Fibroblast of skin of right biceps (primary cell): ENCODE measurements around the gene VOPP1.
A peak's percentile ranks its signal among the peaks of the same experiment; 100 is the strongest.
"Not testable (repeated sequence)": the region's sequence is repeated elsewhere in the genome, so short reads cannot be mapped to it uniquely, and the experiment has no call there.

ENCODE experiments used
- DNase-seq: peaks from one replicate; pipeline ENCODE4 v3.0.0-alpha.2; 2013

VOPP1 gene

GRCh38 chr7:55531536-55531935 is 40.8 kb downstream of the VOPP1 start:
- no peak for DNase-seq

DNA sequence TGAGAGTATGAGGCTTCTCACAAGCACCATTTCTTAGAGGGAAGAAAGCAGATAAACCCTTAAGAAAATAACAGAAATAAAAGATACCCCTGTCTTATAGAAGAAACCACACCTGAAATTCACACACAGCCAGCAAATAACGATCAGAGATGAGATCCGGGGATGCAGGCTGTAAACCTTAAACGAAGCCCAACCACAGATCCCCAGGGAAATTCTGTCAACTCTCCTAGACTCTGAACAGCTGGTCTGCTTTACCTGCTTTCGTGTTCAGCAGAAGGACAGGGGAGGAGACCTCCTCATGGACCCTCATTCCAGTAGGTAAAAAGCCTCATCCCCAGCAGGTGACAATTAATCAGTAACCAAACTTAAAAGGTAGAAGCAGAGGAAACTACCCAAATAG is 45.0 kb downstream of the VOPP1 start:
- DNase-seq, result no peak

GRCh38 chr7:55526770-55527169 is 45.5 kb downstream of the VOPP1 start:
- no peak for DNase-seq

- DNase-seq, result no peak
Observed at GRCh38 chr7:55526329-55526728, 46.0 kb downstream of the VOPP1 start.

DNA sequence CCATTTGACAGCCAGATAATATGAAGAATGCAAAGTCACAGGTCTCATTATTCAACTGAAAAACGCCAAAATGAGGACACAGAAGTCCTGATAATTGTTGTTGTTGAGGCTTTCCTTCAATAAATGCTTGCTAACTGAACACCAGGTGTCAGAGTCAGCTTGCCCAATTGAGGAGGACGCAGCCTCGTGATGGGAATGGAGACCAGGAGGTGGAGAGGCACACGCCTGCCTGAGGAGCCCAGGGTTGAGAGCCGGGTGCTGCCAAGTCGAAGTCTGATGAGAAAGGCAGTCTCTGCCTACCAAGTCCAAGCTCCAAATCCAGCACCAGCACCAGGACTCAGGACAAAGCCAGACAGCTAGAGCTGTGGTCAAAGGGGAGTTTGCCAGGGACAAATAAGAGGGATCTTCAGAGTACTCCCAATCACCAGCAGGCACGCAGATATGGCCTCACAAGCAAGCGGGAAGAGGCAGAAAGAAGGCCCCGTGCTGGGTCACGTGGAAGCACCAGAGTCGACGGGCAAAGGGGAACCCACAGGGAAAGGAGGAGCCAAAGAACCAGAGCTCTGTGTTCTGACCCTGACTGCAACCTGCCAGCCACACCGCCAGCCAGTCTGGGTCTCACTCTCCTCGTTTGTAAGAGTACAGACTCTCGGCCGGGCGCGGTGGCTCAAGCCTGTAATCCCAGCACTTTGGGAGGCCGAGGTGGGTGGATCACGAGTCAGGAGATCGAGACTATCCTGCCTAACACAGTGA is 47.6 kb downstream of the VOPP1 start:
- DNase-seq, result no peak

DNA sequence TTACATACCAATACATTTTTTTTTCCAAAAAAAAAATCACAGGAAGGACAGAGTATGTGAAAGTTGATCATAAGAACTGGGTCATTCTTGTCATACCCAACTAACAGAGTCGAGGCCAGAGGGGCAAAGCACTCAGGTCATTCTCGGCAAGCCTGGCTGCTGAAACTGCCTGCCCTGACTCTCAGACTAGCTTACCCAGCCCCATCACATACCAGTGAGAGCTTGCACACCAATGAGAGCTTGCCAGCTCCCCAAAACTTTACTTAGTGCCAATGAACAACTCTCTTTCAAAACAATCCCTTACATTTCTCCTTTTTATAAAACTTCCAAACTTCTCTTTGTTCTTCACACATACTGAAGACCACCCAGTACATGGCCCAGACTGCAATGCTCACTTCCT is 48.9 kb downstream of the VOPP1 start:
- DNase-seq, result no peak

DNA sequence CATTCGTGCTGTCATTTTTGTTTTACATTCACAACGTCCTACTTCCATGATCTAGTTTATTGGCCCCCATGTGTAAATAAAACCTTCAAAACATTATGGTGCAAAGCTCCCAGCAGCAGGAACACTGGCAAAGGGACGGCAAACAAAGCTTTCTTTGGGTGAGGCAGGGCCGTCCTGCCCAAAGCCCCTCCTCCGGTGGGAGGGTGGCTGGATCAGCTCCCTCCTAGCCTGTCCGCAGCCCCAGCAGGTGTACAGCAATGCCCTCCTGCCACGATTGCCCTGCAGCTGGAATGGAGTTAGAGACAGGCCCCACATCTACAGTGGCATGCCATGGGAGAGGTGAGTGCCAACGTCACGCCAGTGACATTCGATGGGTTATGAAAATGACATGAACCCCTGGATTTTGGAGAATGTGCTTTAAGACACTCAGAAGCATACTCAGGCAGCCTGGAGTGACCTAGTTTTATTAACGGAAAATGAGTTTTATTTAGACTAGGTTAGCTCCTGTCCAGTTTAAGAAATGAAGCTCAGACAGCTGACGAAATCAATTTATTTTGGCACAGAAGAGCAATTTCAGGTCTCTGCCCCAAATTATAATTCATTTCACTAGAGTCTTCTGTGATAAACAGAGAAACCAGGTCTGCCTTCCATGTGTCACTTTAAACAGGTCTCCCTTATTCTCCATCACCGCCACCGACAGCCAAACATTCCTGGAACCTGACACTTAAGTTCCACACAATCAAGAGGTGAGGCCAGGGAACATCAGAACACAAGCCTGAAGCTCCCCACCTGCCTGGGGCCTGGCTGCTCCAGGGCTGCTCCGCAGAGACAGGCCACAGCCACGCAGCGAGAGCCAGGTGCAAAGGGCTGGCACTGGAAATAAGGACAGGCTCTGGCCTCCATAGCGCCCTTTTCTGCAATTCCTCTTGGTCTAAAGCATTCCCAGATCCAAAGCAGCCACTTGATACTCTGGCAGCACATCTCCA is 50.1 kb downstream of the VOPP1 start:
- no peak for DNase-seq

DNA sequence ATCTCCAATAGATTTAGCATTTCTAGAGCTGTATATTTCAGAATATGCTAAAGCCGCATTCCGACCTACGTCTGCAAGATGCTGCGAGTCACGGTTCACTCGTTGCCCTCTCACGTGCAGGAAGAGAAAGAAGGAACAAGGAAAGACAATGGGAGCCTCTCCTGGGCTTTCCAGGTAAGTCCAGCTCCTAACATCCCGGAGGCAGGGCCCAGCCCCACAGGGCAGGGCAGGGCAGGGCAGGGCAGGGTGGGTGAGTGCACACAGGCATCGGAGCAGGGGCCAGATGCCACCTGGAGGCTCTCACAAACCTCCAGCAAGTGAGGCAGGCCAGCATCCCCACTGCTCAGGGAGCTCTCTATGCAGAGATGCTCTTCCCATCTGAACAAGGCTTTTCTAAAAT is 50.8 kb downstream of the VOPP1 start:
- DNase-seq, result no peak

GRCh38 chr7:55520426-55521140 is 51.7 kb downstream of the VOPP1 start:
- DNase-seq, result no peak

DNA sequence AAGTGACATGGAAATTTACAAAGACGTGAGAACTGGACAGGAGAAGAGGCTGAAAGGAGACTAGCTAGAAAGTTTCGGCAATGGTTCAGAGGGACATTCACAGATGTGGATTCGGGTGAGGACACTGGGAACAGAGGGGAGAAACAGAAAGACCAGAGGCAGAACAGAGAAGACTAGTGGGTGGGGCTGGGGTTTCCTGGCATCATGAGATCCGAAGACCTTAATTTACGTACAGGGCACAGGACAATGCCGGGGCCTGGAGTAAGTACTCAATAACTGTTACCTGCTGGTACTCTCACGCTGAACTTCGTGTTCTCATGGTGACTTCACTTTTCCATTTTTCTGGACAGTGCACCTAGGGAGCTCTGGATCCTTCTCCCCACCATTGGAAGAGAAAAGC is 53.5 kb downstream of the VOPP1 start:
- no peak for DNase-seq

DNA sequence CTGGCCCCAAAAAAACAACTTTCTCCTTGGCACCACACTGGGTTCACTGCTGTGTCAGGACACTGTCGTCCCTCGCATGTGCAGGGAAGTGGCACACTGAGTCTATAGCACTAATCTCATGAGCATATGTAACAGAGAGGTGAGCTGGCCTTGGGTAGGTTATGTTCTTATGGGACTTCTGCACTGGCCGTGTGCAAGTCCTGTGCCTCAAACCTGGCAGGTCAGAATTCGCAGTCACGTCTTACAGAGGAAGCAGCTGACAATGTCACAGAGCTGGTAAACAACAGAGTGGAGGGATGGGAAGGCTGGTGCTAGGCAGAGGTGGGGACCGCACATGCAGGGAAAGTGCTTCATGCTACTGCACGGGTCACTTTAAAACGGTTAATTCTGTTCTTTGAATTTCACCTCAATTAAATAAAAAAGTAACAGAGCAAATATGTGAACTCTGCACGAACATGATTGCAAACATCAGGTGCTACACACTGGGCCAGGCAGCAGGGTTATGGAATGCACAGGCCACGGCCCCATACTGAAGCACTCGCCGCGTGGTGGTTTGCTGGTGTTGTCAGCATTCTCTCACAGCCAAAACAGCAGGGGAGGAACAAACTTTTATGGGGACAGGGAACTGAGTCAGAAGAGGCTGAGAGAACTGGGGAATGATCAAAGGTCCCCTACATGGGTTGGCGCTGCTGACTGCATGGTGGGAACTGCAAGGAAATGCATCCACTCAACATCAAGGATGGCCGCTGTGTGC is 54.2 kb downstream of the VOPP1 start:
- DNase-seq, result no peak

- no peak for DNase-seq
Observed at GRCh38 chr7:55517191-55517633, 55.1 kb downstream of the VOPP1 start.

DNA sequence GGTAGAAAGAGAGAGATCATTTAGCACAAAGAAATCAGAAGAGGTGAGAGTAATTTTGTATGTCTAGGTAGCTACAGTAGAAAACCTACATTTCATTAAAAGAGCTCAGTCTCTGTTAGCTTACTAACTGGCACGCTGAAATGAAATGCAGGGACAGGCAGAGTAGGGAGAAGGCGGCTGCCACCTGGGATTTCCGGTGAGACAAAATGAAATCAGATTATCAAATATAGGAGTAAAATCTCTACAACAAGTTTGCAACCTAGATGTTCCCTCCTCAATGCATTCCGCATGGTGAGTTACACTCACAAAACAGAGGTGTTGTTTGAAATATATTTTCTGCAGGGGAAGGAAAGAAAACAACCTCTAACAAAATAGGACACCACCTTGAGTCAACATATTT is 55.9 kb downstream of the VOPP1 start:
- DNase-seq, result no peak

DNA sequence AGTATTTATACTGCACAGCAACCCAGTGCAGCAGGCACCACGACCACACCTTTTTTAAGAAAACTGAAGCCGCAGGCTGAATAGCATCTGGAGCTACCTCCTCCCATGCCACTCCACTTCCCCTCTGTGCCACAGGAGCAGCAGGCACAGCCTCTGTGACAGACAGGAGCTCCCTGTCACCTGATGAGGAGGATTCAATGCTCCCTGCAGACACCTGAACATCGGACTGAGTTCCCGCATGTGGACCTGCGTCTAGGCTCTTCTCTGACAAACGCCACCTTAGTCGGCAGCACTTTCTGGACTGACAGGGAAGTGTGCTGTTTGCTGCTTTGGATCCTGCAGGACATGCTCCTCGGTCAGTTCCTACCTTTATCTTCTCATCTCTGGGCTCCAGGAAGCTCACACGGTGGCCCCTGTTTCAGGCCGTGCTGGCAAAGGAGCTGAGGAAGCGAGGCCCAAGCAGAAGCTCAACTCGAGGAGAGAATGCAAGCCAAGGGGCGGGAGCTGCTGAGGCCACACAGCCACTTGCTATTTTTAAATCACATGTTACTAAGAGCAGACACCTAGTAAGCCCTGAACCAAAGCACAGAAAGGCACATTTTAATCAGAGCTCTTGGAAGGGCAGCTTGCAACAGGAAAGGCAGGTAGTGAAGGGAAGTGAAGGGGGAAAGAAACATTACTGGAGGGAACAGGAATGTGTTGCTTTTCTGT is 56.6 kb downstream of the VOPP1 start:
- no peak for DNase-seq

GRCh38 chr7:55514546-55515265 is 57.6 kb downstream of the VOPP1 start:
- no peak for DNase-seq

GRCh38 chr7:55513868-55514267 is 58.4 kb downstream of the VOPP1 start:
- DNase-seq, result no peak

DNA sequence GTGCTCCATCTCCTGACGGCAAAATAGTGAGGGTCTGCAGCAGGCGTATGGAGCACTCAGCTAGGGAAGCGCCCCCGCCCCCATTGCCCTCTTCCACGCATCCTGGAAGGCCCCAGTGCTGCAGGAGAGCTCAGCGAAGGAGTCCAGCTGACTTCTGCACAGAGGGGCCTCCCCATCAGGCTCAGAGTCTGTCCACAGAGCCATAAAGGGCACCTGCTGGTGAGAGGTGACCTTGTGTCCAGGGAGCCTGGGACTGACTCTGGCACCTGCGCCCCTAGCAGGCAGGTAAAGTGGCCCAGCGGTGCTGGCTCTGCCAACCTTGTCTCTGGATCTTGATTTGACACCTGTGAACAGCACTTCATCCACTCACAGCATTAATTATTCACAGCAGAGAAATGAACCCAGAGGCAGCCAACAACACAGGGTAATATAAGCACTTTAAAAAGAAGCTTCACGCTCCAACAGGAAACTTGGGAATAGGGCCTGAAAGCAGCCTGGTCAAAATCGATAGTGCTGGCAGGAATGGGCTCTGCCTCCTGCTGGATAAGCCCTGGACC is 59.6 kb downstream of the VOPP1 start:
- no peak for DNase-seq

DNA sequence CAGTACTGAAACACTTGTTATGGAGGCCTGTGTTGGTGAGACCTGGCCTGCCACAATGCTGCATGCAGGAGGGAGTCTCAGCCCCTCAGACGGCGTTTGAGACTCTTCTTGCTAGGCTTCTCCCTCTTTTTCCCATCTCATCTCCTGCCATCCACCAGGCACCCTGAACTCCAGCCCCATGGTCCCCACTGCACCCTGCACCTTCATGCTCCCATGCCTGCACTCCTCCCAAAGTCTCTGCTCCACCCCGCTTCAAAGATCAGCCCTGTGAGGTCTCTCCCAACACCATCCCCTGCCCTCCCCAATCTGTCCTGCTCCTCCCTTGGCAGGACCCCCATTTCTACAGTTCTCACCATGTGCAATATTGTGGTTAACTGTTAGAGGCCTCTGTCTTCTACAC is 61.7 kb downstream of the VOPP1 start:
- DNase-seq, result no peak

DNA sequence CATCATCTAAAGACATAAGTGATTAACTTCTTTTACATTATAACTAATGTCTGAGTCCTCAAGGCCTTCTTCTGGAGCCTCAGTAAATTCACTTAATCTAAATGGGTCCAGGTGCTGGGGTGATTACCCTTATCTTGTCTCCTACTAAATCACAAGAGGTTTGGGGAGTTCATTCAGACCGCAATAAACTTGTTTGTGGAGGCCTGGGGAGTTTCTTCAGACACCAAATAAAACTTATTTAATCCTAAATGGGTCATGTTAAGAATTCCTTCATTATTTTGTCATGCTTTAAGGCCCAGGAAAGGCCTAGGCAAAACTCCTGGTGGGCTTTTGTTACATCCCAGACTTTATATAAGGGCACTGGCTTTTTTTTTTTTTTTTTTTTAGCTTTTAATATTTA is 62.1 kb downstream of the VOPP1 start:
- not testable (repeated sequence) for DNase-seq

GRCh38 chr7:55509322-55509721 is 63.0 kb downstream of the VOPP1 start:
- DNase-seq, result peak; percentile 37
